ENCODE measurements around the gene FAM120B. TPM values are rescaled to one million over a fixed set of nuclear protein-coding genes. Genes with fewer than 3 reads are reported as not detected.

FAM120B gene
- polyA plus RNA-seq, 1 donor from 2014 or later, result 24.5 TPM

DNA sequence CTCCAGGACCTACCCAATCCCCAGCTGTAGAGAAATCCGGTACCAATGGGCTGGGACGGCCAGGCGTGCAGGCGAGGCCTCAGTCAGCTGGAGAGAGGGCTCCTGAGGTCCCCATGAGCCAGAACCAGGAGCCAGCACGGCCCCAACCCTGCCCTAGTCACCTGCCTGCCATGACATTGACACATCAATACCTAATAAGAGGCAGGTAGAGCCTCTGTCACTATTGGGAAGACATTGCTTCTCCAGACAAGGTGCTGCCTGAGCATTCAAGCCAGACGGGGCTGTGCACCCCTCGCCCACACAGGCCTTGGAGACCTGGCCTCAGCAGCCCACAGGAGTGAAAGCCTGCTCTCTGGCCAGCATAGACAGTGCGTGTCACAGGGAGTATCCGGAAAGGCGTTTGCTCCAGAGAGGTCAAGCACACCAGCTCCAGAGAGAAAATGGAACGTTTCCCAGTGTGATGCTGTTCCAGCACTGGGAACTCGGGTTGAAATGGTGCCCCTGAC lies 19.1 kb upstream of the FAM120B start:
- Mint-ChIP-seq H3K4me1 (peaks cover 9 to 19% (median 16%) of the 10 kb centered on the region in 3 donors), H3K27ac (peak overlapping the region in 2 of 3 donors; percentile 27 to 67), H3K27me3 (peaks cover 42% of the 10 kb centered on the region), H3K4me3 (peak overlapping the region in 3 of 4 donors; percentile 60 to 90 (median 72)), H3K9me3 (no peaks in the 10 kb centered on the region), H3K36me3 (no peaks in the 10 kb centered on the region)

DNA sequence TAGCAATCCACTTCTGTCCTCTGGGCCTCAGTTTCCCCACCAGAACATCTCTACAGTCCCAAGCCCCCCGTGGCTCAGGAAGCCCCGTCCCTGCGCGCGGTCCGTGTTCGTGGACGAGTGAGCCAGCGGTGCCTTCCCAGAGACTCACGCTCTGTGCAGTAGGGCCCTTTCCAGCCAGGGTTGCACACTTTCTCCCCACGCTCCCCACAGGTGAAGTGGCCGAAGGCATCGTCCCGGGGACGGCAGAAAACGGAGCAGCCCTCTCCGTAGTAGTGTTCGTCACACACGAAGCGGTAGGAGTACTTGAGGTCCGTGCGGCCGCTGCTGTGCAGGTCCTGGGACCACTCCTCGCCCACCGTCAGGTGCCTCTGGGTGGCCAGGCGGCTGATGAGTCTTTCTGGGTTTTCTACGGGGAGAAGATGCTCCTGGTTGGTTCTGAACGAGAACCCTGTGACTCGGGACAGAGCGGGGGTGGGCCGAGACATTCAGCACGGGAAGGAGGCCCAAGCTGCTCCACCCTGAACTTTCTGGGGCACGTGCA lies 18.4 kb upstream of the FAM120B start:
- H3K4me1 Mint-ChIP-seq, result peaks cover 16 to 26% (median 22%) of the 10 kb centered on the region in 3 donors
- no peaks in the 10 kb centered on the region for H3K36me3 Mint-ChIP-seq
- H3K27me3 Mint-ChIP-seq, result peaks cover 48% of the 10 kb centered on the region
- peak overlapping the region in 2 of 3 donors; percentile 27 to 78 for H3K27ac Mint-ChIP-seq
- peak overlapping the region; percentile 27 to 90 (median 80) for H3K4me3 Mint-ChIP-seq
- no peaks in the 10 kb centered on the region for H3K9me3 Mint-ChIP-seq

DNA sequence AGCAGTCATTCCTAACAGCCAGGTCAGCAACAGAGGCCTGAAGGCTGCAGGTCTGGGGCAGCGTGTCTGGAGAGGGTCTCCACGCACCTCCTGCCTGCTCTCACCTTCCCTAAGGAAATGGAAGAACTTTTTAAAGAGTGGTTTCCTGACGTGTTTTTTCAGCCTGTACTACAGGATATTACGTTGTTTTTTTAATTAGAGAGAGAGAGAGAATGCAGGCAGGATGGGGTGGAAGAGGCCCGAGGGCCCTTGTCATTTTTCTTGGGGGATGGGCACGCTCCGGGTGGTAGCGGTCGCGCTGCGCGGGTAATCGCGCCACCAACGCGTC lies 17.7 kb upstream of the FAM120B start:
- peak overlapping the region in 1 of 3 donors; percentile 78 for H3K27ac Mint-ChIP-seq
- H3K36me3 Mint-ChIP-seq, result no peaks in the 10 kb centered on the region
- H3K9me3 Mint-ChIP-seq, result no peaks in the 10 kb centered on the region
- H3K4me1 Mint-ChIP-seq, result peaks cover 16 to 32% (median 24%) of the 10 kb centered on the region in 3 donors
- peak overlapping the region; percentile 66 to 90 (median 80) for H3K4me3 Mint-ChIP-seq
- peaks cover 49% of the 10 kb centered on the region for H3K27me3 Mint-ChIP-seq

GRCh38 chr6:170289180-170289931 lies 17.2 kb upstream of the FAM120B start:
- H3K4me3 Mint-ChIP-seq, result peak overlapping the region; percentile 72 to 90 (median 82)
- no peaks in the 10 kb centered on the region for H3K9me3 Mint-ChIP-seq
- H3K4me1 Mint-ChIP-seq, result peaks cover 16 to 37% (median 24%) of the 10 kb centered on the region in 3 donors
- H3K36me3 Mint-ChIP-seq, result no peaks in the 10 kb centered on the region
- H3K27ac Mint-ChIP-seq, result peak overlapping the region in 1 of 3 donors; percentile 78
- H3K27me3 Mint-ChIP-seq, result peaks cover 55% of the 10 kb centered on the region

- H3K4me1 Mint-ChIP-seq, result peaks cover 16 to 43% (median 26%) of the 10 kb centered on the region in 3 donors
- peak overlapping the region in 2 of 3 donors; percentile 14 to 31 for H3K27ac Mint-ChIP-seq
- H3K4me3 Mint-ChIP-seq, result peak overlapping the region; percentile 81 to 95 (median 90)
- H3K9me3 Mint-ChIP-seq, result no peaks in the 10 kb centered on the region
- H3K27me3 Mint-ChIP-seq, result peaks cover 56% of the 10 kb centered on the region
- no peaks in the 10 kb centered on the region for H3K36me3 Mint-ChIP-seq
Measured at GRCh38 chr6:170289951-170290295, 16.6 kb upstream of the FAM120B start.

DNA sequence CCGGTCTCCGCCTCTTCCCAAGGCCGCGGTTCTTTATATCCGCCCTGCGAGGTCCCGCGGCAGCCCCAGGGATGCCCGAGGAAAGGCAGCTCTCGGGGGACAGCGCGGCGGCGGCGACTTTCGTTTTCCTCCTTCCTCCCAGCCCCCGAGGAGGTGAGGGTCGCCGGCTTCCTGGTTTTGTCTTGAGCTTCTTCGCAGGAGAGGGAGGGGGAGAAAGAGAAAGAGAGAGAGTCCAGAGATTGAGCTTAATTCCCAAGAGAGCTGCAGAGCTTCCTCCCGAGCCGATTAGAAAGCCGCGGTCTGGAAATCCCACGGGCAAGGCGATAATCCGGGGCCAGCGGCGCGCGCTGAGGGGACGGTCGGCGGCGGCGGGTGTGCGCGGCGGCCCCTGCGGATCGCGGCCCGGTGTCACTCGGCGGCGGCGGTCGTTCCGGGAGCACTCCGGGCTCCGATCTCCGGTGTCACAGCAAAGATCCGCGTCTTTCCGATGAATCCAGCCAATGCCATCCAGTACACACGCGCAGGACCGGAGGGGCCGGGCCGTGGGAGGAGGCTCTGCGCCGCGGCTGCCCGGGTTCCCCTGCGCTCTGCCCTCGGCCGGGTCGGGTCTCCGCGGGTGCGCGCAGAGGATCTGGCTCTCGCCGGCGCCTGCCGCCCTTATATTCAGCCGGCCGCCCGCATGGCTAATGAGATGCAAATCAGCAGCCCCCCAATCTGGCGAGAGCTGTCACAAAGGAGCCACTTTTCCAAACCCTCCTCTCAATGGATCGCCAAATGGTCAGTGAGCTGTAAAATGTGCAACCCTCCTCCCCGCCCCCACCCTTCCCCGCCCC lies 16.0 kb upstream of the FAM120B start, which contains the start of gene DLL1:
TSS of gene DLL1 (minus strand) at position 783 of the 833 bp plus-strand sequence. CDS start 939 bp downstream, outside the sequence.
- H3K4me3 Mint-ChIP-seq, result peak within 1 kb of the TSS; percentile 81 to 97 (median 93)
- H3K4me1 Mint-ChIP-seq, result peaks cover 16 to 46% (median 29%) of the 10 kb centered on the region in 3 donors

GRCh38 chr6:170291271-170292110 lies 15.1 kb upstream of the FAM120B start:
- Mint-ChIP-seq H3K9me3 (peaks cover 0 to 2% (median 0%) of the 10 kb centered on the region in 3 donors), H3K4me1 (peaks cover 16 to 42% (median 29%) of the 10 kb centered on the region in 3 donors), H3K27ac (peak overlapping the region; percentile 27 to 83 (median 73)), H3K27me3 (peaks cover 52% of the 10 kb centered on the region), H3K4me3 (peak overlapping the region; percentile 81 to 97 (median 93)), H3K36me3 (no peaks in the 10 kb centered on the region)

More for the DNA sequence above, 16.0 kb upstream of the FAM120B start, which contains the start of gene DLL1:
- peaks cover 56% of the 10 kb centered on the region for H3K27me3 Mint-ChIP-seq
- peak within 1 kb of the TSS; percentile 27 to 83 (median 73) for H3K27ac Mint-ChIP-seq
- H3K36me3 Mint-ChIP-seq, result no peaks in the 10 kb centered on the region
- H3K9me3 Mint-ChIP-seq, result peaks cover 0 to 2% (median 0%) of the 10 kb centered on the region in 3 donors

- peaks cover 16 to 42% (median 29%) of the 10 kb centered on the region in 3 donors for H3K4me1 Mint-ChIP-seq
- peaks cover 0 to 2% (median 0%) of the 10 kb centered on the region in 3 donors for H3K9me3 Mint-ChIP-seq
- H3K27ac Mint-ChIP-seq, result peak overlapping the region; percentile 27 to 83 (median 73)
- H3K36me3 Mint-ChIP-seq, result no peaks in the 10 kb centered on the region
- peak overlapping the region; percentile 81 to 97 (median 93) for H3K4me3 Mint-ChIP-seq
- peaks cover 47% of the 10 kb centered on the region for H3K27me3 Mint-ChIP-seq
Measured at GRCh38 chr6:170292111-170292406, 14.5 kb upstream of the FAM120B start.

DNA sequence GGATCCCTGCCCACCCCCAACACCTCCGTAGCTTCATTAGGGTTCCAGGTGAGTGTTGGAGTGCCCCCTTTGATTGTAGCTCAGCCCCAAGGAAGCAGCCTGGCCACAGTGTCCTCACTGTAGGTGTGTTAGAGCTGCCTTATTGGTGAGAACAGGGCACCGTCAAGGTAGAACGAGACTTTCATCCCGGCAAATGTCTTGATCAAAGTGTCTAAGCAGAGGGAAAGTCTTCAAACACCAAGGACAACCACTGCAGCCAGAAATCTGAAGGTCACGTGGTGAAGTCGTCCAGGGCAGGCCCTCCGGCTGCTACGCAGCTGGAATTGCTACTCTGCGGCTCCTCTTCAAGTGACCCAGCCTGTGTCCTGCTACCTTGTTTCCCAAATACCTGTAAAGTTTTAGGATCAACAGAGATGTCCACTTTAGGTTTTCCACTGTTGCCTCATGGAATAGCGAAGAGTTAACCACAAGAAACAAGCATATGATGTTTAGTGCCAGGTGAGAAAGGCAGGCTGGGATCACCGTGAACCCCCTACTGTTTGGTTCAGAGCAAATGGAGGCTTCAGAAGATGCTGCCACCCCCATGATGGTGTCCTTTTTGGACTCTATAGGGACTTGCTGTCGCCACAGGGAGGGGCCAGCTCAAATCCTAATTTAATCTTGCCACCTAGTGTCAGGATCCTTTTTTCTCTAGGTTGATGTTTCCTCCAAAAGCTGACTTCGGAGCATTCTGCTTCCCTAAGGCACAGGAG lies 14.0 kb upstream of the FAM120B start:
- Mint-ChIP-seq H3K27ac (peak overlapping the region in 2 of 3 donors; percentile 27 to 83), H3K36me3 (no peaks in the 10 kb centered on the region), H3K4me3 (peak overlapping the region; percentile 81 to 97 (median 93)), H3K27me3 (peaks cover 51% of the 10 kb centered on the region), H3K4me1 (peaks cover 16 to 42% (median 29%) of the 10 kb centered on the region in 3 donors), H3K9me3 (peaks cover 0 to 2% (median 0%) of the 10 kb centered on the region in 3 donors)

GRCh38 chr6:170293341-170294231 lies 13.0 kb upstream of the FAM120B start:
- Mint-ChIP-seq H3K27ac (peak overlapping the region in 2 of 3 donors; percentile 27 to 65), H3K4me3 (peak overlapping the region in 2 of 4 donors; percentile 61 to 81), H3K9me3 (peaks cover 0 to 2% (median 0%) of the 10 kb centered on the region in 3 donors), H3K36me3 (no peaks in the 10 kb centered on the region), H3K4me1 (peaks cover 11 to 39% (median 26%) of the 10 kb centered on the region in 3 donors), H3K27me3 (peaks cover 52% of the 10 kb centered on the region)

DNA sequence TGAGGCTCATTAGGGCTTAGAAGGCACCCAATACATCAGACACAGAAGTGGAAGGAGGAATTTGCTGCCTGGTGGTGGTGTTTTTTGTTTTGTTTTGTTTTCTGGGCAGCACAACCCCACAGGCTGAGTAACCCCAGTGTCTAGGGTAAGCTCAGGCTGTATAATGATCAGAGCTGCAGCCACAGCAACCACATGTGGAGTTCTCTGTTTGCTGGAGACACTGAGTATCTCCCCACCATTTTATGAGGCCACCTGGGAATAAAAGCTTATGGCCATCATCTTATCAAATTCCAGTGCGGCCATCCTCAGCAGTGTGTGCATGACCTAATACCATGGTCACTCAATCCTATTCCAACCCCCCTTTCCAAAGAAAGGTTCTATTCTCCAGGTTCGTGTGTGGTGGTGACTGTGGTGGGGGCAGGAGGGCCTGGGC lies 12.2 kb upstream of the FAM120B start:
- H3K4me3 Mint-ChIP-seq, result peak overlapping the region in 3 of 4 donors; percentile 61 to 81 (median 72)
- peaks cover 11 to 40% (median 21%) of the 10 kb centered on the region in 3 donors for H3K4me1 Mint-ChIP-seq
- peaks cover 0 to 2% (median 0%) of the 10 kb centered on the region in 3 donors for H3K9me3 Mint-ChIP-seq
- peak overlapping the region; percentile 24 to 65 (median 27) for H3K27ac Mint-ChIP-seq
- no peaks in the 10 kb centered on the region for H3K36me3 Mint-ChIP-seq
- peaks cover 55% of the 10 kb centered on the region for H3K27me3 Mint-ChIP-seq

- H3K27ac Mint-ChIP-seq, result peak overlapping the region; percentile 27 to 81 (median 80)
- H3K4me3 Mint-ChIP-seq, result peak overlapping the region; percentile 72 to 94 (median 78)
- peaks cover 0 to 2% (median 0%) of the 10 kb centered on the region in 3 donors for H3K9me3 Mint-ChIP-seq
- H3K27me3 Mint-ChIP-seq, result peaks cover 60% of the 10 kb centered on the region
- H3K4me1 Mint-ChIP-seq, result peaks cover 11 to 40% (median 21%) of the 10 kb centered on the region in 3 donors
- H3K36me3 Mint-ChIP-seq, result no peaks in the 10 kb centered on the region
Measured at GRCh38 chr6:170294813-170295509, 11.6 kb upstream of the FAM120B start.
